ENCODE data around the gene NCAPH2.
A peak's percentile ranks its signal among the peaks of the same experiment; 100 is the strongest.
"Not testable (repeated sequence)": the region's sequence is repeated elsewhere in the genome, so short reads cannot be mapped to it uniquely, and the experiment has no call there.

The NCAPH2 gene

DNA sequence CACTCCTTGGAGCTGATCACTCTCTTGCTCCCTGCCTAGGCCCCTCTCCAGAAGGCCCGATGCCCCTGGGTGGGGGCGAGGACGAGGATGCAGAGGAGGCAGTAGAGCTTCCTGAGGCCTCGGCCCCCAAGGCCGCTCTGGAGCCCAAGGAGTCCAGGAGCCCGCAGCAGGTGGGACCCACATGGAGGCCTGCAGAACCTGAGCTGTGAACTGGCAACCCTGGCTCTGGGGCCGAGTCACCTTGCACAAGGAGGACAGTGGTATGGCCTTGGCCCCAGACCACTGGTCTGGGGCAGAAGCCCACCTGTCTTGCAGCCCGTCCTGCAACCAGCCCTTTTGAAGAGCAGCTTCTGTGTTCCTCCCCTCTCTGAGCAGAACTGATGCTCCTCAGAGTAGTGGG, 11.1 kb downstream of the NCAPH2 start:
- no peak for DNase-seq (ENCODE audit: low read depth)

DNA sequence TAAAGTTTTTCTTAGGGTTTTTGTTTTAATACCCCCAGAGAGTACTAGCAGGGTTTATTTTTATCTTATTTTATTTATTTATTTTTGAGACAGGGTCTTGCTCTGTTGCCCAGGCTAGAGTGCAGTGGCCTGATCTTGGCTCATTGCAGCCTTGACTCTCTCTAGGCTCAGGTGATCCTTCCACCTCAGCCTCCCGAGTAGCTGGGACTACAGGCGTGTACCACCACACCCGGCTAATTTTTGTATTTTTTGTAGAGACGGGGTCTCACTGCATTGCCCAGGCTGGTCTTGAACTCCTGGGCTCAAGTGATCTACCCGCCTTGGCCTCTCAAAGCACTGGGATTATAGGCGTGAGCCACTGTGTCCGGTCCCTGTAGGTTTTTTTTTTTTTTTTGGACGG, 12.2 kb downstream of the NCAPH2 start:
- DNase-seq (ENCODE audit: low read depth) = not testable (repeated sequence)

DNA sequence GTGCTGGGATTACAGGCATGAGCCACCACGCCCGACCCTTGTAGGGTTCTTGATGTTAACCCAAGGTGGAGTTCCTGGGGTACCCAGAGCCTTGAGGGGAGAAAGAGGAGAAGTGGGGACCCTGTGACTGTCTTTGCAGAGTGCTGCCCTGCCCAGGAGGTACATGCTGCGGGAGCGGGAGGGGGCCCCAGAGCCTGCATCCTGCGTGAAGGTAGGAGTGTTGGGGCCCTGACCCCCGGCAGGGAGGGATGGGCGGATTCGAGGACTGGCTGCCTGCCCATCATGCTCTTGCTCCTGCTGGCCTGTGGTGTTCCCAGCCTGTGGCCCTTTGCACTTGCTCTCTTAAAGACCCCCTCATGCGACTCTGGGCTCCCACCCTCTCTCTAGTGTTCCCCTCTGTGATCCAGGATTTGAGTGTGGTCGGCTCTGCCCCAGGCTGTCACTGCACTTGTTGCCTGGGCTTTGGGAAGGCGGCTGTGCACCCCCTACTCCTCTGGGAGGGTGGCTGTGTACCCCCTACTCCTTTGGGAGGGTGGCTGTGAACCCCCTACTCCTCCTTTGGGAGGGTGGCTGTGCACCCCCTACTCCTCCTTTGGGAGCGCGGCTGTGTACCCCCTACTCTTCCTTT, 12.9 kb downstream of the NCAPH2 start:
- DNase-seq (ENCODE audit: low read depth) = no peak

DNA sequence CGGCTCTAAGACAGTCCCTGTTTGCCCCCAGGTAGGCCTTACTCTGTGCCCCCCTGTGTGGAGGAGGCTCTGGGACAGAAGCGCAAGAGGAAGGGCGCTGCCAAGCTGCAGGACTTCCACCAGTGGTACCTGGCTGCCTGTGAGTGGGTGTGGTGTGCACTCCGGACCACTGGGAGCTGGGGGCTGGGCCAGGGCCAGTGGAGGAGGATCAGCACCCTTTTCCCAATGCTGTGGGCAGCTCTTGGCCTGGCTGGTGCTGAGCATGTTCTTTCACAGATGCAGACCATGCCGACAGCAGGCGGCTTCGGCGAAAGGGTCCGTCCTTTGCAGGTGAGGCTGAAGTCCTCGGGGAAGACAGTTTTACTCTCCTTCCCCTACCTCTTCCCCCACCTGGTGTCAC, 13.7 kb downstream of the NCAPH2 start:
- no peak for DNase-seq (ENCODE audit: low read depth)

DNA sequence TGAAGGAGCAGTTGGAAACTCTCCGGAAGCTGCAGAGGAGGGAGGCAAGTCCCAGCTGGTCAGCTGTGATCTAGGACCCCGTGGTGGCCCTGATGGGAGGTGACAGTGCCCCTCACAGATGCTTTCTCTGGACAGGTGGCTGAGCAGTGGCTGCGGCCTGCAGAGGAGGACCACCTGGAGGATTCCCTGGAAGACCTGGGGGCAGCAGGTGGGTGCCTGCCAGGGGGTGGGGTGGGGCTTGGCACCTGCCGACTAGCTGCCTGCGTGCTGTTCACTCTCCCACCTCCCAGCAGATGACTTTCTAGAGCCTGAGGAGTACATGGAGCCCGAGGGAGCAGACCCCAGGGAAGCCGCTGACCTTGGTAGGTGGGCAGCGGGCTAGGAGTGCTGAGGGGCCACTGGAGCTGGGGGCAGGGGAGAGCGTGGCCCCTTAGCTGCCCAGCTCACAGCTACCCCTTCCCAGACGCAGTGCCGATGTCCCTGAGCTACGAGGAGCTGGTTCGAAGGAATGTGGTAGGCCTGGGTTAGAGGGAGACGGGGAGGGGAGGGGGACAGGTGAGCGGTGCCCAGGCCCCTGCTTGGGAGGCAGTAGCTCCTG, 14.3 kb downstream of the NCAPH2 start:
- no peak for DNase-seq (ENCODE audit: low read depth)

DNA sequence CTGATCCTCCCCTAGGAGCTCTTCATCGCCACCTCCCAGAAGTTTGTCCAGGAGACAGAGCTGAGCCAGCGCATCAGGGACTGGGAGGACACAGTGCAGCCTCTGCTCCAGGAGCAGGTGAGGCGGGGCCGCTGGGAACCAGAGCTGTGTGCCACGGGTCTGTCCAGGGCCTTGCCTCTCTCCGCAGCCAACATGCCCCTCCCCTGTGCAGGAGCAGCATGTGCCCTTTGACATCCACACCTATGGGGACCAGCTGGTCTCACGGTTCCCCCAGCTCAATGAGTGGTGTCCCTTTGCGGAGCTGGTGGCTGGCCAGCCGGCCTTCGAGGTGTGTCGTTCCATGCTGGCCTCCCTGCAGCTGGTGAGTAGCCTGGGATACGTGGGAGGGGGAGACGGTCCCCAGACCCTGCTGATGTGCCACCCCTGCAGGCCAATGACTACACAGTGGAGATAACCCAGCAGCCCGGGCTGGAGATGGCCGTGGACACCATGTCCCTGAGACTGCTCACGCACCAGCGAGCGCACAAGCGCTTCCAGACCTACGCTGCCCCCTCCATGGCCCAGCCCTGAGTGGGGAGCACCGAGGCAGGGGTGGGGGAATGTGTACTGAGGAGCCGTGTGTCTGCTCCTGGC, 14.9 kb downstream of the NCAPH2 start:
- no peak for DNase-seq (ENCODE audit: low read depth)

DNA sequence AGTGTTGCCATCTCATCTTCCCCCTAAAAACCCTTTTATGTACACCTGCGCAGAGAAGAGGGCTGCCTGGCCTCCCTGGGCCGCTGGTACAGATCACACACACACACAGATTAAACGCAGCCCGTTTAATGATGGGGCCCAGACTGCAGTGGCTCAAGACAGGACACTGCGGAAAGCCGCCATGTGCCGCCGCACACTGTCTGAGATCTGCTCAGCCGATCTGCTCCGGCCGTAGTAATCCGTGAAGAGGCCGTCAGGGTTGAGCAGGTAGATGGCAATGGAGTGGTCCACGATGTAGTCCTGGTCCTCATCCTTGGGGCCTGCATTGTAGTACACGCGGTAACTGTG, 15.4 kb downstream of the NCAPH2 start:
- no peak for DNase-seq (ENCODE audit: low read depth)

DNA sequence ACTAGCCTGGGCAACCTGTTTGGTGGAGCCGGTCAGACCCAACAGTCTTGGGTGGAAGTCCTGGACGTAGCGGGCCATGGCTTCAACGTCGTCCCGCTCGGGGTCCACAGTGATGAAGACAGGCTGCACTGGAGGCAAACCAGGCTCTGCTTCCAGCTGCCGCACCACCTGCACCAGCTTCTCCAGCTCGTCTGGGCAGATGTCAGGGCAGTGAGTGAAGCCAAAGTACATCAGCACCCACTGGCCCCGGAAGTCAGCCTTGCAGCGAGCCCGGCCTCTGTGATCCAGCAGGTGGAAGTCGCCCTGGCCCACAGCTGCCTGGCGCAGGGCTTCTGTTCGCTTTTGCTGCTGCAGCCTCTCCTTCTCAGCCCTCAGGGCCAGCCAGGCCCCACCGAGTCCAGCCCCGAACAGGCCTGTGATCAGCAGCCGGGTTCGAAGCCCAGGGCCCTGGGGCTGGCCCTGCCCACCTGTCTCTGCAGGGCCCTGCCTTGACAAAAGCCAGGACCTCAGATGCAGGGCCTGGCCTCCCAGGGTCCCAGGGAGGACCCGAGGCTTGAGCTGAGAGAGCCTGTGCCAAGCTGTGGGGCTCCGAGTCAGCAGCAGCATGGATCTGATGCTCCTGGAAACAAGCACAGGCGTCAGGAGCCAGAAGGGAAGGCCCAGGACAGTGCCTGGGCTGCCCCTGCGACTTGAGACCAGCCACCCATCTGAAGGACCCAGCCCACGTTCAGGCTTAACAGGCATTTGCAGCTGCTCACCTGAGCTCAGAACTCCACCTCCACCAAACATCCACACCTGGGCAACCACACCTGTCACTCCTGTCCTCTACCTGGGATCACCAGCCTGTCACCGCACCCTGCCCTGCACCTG, 16.0 kb downstream of the NCAPH2 start:
- DNase-seq (ENCODE audit: low read depth) = no peak

DNA sequence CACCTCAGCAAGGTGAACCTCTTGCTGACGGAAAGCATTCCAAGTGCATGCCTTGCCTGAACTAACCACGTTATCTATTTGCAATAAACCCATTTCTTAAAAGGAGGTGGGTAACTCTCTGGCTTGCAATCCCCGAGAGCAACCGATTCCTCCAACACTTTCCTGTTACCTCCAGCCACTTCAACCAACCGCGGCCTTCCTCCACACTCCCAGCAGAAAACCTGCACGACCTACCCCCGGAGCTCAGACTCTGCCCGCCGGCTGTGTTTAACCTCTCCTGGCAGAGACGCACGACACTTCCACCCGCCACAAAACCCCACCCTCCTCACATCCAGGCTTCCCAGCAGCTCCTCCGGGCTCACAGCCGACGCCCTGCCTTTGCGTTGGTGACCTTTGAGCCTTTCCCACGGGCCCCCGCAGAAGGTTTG, 16.7 kb downstream of the NCAPH2 start:
- no peak for DNase-seq (ENCODE audit: low read depth)

DNA sequence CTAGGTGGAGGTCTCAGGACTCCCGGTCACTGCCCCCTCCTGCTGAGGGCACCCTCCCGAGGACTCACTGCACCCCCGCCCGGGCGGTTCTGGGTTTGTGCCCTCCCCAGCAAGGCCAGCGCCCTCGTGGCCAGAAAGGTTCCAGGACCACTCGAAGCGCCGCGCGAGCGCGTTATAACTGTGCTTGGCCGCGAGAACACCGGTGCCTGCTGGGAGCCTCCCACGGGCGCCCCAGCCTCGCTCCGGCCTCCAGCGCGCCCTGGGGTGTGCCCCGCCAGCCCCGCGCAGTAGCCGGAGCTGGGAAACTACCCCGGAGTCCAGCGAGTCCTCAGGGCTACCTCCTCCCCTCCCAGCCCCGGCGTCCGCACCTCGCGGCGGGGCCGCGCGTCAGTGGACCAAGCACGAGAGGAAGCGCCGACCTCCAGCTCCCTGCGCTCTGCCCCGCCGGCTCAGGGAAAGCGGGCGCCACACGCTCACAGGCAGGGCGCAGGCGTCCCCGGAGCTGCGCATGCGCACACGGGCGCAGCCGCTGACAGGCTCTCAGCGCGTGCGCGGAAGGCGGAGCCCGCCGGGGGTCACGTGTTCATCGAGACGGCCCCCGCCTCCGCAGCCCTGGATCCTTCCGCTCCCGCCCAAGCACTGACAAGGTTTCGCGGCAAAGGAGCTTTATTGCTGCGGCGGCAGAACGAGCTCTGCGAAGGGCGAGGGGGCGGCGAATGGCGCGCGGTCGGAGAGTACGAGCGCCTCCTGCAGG, 17.3 kb downstream of the NCAPH2 start, which contains the start of gene SCO2:
TSS of gene SCO2 (minus strand) at position 495 of the 754 bp plus-strand sequence. CDS start 1,187 bp downstream, outside the sequence.
- peak; percentile 98 for DNase-seq (ENCODE audit: low read depth)

DNA sequence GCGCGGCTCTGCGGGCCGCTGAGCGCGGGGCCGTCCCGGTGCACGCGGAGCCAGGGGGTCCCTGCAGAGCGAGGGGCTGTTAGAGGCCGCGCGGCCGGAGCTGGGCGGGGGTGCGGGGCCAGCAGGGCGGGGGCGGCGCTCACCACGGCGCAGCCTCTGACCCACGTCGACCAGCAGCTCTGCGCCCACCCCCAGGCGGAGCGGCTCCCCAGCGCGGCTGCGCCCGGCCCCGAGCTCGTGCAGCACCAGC, 17.8 kb downstream of the NCAPH2 start:
- DNase-seq (ENCODE audit: low read depth) = no peak

DNA sequence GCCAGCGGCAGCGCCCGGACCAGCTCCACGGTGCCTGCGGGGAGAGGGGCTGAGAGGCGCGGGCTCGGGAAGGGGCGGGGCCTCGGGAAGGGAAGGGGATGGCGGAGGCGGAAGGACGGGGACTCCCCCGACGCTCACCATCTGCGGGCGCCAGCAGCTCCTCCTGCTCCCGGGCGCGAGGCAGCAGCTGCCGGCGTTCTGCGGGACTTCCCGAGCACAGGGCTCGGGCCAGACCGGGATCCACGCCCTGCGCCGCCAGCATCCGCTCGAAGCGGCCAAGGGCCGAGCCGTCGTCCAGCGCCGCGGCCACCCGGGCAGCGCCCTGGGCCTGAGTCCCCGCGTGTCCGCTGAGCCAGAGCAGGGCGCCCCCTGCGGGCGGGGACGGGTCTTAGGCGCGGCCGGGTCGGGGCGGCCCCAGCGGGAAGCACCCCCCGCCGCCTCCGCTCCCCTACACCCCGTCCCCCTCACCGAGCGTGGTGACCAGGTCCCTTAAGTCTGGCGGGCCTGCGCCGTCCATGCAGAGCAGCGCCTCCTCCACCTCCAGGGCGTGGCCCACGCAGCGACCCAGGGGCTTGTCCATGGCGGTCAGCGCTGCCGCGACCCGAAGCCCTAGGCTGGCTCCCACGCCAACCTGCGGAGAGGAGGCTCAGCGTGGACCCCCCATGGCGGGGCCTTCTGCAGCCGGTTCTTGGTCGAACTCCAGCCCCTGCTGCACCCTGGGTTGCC, 18.2 kb downstream of the NCAPH2 start:
- peak; percentile 78 for DNase-seq (ENCODE audit: low read depth)

DNA sequence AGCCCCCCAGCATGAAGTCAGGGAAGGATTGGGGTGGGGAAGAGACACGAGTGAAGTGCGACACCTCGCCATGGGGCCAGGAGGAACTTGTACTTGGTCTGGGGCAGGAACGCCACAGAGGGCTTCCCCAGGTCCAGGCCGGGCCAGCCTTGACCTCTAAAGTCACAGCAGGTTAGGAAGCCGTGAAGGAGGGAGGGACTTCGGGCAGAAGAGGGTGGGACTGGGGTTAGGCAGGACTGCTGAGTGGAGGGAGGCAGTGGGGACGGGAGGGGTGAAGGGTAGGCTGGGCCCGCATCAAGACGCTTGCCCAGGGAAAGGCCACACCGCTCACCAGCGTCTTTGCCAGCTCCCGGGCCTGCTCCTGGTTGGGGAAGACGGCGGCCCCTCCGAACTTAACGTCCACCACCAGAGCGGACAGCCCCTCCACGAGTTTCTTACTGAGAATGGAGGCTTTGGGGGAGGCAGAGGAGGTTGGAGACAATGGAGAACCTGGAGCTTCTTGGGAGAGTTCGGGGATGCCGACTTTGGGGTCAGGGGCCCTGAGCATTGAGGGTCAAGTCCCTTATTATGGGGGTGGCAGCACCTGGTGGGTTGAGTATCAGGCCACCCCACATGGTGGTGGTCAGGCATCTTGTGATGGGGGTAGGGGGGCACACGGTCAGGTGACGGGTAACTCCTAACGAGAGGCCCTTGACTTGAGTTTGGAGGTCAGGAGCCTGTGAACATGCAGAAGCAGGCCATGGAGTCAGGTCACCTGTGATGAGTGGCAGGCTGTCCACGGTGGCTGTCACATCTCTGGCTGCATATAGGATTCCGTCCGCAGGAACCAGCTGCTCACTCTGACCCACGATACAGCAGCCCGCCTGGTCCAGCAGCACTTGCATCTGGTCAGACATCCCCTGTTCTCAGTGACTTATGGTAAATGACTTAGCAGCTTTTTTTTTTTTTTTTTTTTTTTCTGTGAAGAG, 19.1 kb downstream of the NCAPH2 start:
- no peak for DNase-seq (ENCODE audit: low read depth)

DNA sequence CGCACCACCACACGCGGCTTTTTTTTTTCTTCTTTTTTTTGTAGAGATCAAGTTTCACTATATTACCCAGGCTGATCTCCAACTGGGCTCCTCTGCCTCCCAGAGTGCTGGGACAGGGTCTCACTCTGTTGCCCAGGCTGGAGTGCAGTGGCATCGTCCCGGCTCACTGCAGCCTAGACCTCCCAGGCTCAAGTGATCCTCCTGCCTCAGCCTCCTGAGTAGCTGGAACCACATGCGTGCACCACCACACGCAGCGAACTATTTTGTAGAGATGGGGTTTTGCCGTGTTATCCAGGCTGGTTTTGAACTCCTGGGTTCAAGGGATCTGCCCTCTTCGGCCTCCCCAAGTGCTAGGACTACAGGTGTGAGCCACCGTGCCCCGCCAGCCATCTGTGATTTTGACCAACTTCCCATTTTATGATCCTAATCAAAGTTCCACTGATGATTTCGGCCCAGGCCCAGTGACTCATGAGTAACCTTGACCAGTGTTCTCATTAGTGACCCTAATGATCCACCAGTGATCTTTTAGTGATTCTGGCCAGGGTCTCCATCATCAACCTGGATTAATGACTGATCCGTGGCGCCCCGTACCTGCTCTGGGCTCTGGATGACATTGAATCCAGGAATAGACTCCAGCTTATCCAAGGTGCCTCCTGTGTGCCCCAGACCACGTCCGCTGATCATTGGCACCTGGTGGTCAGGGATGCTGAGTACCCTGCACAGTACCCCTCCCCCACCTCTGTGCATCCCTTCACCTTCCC, 20.1 kb downstream of the NCAPH2 start:
- DNase-seq (ENCODE audit: low read depth) = no peak

DNA sequence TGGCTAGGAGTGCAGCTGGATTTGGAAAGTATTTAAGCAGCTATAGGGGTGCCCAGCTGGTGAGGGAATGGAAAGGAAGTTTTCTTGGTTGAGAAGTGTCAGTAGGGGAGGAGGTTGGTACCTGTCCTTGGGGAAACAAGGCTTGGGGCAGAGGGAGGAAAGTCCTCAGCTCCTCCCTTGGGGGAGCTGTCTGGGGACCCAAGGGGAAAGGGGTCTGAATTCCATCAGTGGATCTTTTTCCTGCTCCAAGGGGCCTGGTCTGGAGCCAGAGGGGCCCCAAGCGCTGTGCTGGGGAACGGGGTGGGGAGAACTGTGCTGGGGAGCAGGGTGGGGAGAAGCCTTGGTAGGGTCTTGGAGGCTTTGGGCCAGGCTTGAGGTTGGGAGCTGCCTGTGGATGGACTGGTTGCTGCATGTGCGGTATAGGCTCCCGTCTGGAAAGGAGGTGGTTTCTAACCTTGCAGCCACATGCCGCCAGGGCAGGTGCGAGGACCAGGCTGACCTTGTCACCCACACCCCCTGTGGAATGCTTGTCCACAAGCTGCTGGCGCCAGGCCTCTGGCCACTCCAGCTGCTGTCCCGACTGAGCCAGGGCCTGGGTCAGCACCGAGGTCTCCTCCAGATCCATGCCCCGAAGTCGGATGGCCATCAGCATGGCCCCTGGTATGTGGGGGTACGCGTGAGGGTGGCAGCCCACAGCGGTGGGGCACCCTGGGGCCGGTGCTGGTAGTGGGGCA, 20.8 kb downstream of the NCAPH2 start:
- DNase-seq (ENCODE audit: low read depth) = no peak

DNA sequence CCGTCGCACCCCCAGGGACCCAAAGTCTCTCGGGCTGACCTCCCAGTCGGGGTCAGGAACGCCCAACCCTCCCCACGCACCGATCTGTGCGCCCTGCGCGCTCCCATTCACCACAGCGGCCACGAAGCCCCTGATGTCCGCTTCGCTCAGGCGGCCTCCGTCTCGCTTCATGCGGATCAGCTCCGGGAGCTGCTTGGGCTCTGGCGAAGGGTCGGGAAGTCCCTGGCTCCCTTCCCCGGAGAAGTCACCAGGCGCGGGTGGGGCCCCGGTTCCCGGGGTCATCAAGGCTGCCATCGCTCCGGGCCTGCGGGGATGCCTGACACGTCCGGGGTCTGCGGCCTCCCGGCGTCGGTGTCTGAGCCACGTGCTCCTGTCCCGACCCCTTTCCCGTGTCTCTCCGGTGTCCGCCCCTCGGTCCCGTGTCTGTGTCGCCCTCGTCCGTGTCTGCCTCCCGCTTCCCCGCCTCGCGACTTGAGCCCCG, 21.4 kb downstream of the NCAPH2 start:
- DNase-seq (ENCODE audit: low read depth) = no peak

DNA sequence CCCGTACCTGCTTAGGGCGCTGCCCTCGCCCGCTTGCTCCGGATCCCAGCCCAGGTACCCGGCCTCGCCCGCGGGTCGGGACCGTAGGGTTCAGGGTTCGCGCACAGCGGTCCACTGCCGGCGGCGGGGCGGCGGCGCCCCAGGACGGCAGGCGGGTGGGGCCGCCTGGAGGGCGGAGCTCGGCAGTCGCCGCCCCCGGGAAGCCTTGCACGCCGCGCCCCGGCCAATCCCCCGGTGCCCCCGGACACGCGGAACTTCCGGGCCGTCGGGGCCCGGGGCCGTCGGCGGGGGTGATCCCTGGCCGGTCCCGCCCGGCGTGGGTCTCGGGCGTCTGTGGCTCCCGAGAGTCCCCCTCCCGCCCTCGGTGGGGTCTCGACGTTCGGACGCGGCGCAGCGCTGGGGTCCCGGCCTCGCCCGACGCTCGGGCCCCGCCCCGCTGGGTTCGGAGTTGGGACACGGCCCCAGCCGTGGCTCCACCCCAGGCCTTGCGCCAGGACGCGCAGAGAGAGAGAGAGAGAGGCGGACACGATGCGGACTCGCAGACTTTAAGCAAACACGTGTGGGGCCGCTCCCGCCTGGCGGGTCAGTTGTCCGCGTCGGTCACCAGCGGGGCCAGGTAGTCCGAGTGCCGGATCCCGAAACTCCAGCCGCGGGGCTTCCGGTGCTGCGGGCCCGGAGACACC, 22.0 kb downstream of the NCAPH2 start, which contains the start of gene TYMP:
TSS of gene TYMP (minus strand) at position 116 of the 683 bp plus-strand sequence. CDS start 303 bp downstream, outside the sequence.
- DNase-seq (ENCODE audit: low read depth) = peak; percentile 65

DNA sequence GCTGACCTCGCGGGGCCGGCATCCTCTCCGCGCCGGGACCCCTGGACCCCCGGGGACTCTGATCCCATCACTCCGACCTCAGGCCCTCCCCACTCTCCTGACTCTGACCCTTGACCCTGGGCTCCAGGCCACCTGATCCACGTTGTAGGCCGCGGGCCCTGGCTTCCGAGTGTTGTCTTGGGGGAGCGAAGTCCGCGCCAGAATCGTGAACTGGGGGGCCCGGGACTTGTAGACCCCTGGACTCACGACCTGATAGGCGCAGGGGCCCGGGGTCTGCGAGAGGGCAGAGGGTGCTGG, 22.5 kb downstream of the NCAPH2 start:
- no peak for DNase-seq (ENCODE audit: low read depth)
